ENCODE results near the gene POLD3. TPM values are rescaled to one million over a fixed set of nuclear protein-coding genes. Genes with fewer than 3 reads are reported as not detected.

The POLD3 gene
- total and polyA plus RNA-seq, 4 donors, result 7.6 to 21.1 (median 15.0) TPM

DNA sequence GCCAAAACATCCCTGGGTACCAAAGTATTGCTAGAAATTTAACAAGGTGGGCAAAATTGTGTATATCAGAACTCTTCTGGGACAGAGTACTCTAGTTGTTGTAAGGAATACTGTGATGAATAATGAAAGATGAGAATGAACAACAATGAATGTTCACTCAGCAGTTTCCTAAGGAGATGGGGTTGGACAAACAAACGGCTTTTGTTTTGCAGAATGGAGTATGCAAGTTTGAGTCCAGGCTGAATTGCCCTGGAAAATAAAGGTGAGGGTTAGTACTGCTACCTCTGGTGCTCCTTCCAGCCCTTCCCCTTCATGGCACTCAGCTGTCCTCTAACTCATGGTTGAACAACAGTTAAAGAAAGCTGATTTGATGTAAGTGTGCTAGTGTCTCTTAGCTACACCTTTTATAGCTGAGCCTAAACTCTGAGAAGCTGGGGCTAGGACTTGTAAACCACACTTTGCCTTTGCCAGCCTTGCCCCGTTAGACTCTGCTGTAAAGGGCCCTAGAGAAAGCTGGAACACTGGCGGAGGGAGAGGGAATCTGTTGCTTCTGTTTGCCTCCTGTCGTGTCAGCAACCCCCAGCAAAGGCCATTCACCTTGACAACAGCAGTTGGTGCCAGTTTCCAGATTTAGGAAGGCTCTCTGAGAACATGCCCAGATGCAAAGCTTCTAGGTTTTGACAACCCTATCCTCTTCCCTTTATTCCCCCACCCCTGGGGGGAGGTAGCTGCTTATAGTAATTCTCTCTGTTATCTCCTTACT is 41.2 kb upstream of the POLD3 start:
- Histone ChIP-seq H3K36me3 (ENCODE audit: control insufficient read depth in 4 of 4, insufficient read depth in 4 of 4, low read length in 4 of 4) (no peaks in the 10 kb centered on the region), H3K4me3 (no peak overlapping the region), H3K9ac (ENCODE audit: insufficient read depth in 1 of 2, low read length in 2 of 2) (no peak overlapping the region), H3K27me3 (ENCODE audit: control insufficient read depth in 3 of 3, insufficient read depth in 3 of 3, low read length in 2 of 3) (no peaks in the 10 kb centered on the region), H3K27ac (ENCODE audit: low read depth in 1 of 2, low read length in 1 of 2) (no peak overlapping the region), H3K4me1 (ENCODE audit: control insufficient read depth in 5 of 5, insufficient read depth in 5 of 5, low read length in 5 of 5) (no peaks in the 10 kb centered on the region), H3K9me3 (ENCODE audit: control insufficient read depth in 4 of 4, insufficient read depth in 3 of 4, low read length in 3 of 4) (no peaks in the 10 kb centered on the region)
- TF ChIP-seq, protein P1, sequence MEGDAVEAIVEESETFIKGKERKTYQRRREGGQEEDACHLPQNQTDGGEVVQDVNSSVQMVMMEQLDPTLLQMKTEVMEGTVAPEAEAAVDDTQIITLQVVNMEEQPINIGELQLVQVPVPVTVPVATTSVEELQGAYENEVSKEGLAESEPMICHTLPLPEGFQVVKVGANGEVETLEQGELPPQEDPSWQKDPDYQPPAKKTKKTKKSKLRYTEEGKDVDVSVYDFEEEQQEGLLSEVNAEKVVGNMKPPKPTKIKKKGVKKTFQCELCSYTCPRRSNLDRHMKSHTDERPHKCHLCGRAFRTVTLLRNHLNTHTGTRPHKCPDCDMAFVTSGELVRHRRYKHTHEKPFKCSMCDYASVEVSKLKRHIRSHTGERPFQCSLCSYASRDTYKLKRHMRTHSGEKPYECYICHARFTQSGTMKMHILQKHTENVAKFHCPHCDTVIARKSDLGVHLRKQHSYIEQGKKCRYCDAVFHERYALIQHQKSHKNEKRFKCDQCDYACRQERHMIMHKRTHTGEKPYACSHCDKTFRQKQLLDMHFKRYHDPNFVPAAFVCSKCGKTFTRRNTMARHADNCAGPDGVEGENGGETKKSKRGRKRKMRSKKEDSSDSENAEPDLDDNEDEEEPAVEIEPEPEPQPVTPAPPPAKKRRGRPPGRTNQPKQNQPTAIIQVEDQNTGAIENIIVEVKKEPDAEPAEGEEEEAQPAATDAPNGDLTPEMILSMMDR (IDR thresholded peaks at IDR 0.05; ENCODE audit: control extremely low read depth, extremely low read depth), result no peak
- ATAC-seq (ENCODE audit: insufficient read depth, low FRiP score) (no peak), DNase-seq (no peak)
- 70 to 80% methylated on average over 4 of the region's 4 CpGs for WGBS, 2 donors

DNA sequence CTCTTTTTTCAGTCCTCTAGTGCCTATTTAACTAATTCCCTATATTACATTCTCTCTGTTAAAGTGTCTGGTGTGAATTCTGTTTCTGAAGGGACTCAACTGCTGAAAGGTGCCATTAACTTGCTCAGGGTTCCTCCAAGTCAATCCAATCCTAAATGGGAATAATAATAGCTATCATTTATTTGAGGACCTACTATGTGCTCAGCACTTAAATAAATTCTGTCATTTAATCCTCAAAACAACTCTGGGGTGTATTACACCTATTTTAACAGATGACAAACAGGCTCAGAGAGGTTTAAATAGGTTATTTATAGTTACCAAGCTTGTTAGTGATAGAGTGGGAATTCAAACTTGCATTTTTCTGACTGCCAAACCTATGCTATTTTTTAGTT is 40.6 kb upstream of the POLD3 start:
- Histone ChIP-seq H3K4me1 (ENCODE audit: control insufficient read depth in 5 of 5, insufficient read depth in 5 of 5, low read length in 5 of 5) (no peaks in the 10 kb centered on the region), H3K27me3 (ENCODE audit: control insufficient read depth in 3 of 3, insufficient read depth in 3 of 3, low read length in 2 of 3) (no peaks in the 10 kb centered on the region), H3K36me3 (ENCODE audit: control insufficient read depth in 4 of 4, insufficient read depth in 4 of 4, low read length in 4 of 4) (no peaks in the 10 kb centered on the region), H3K27ac (ENCODE audit: low read depth in 1 of 2, low read length in 1 of 2) (no peak overlapping the region), H3K4me3 (no peak overlapping the region), H3K9me3 (ENCODE audit: control insufficient read depth in 4 of 4, insufficient read depth in 3 of 4, low read length in 3 of 4) (no peaks in the 10 kb centered on the region), H3K9ac (ENCODE audit: insufficient read depth in 1 of 2, low read length in 2 of 2) (no peak overlapping the region)
- TF ChIP-seq, protein P1 (IDR thresholded peaks at IDR 0.05; ENCODE audit: control extremely low read depth, extremely low read depth), result no peak
- no peak for ATAC-seq (ENCODE audit: insufficient read depth, low FRiP score)
- DNase-seq, result no peak

DNA sequence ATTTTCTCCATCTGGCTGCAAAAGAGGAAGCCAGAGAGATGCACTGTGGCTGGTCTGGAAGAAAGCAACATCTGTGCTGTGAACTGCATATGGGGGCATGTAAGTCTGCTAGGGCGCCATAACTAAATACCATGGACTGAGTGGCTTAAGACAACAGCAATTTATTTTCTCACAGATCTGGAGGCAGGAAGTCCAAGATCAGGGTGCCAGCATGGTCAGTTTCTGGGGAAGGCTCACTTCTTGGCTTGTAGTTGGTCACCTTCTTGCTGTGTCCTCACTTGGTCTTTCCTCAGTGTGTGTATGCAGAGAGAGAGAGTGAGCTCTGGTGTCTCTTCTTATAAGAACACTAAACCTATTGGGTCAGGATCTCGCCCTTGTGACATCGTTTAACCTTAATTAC is 34.9 kb upstream of the POLD3 start:
- Histone ChIP-seq H3K4me3 (no peak overlapping the region), H3K4me1 (ENCODE audit: control insufficient read depth in 5 of 5, insufficient read depth in 5 of 5, low read length in 5 of 5) (peaks cover 0 to 2% (median 0%) of the 10 kb centered on the region in 5 donors), H3K27me3 (ENCODE audit: control insufficient read depth in 3 of 3, insufficient read depth in 3 of 3, low read length in 2 of 3) (no peaks in the 10 kb centered on the region), H3K9me3 (ENCODE audit: control insufficient read depth in 4 of 4, insufficient read depth in 3 of 4, low read length in 3 of 4) (peaks cover 0 to 2% (median 0%) of the 10 kb centered on the region in 4 donors), H3K27ac (ENCODE audit: low read depth in 1 of 2, low read length in 1 of 2) (no peak overlapping the region), H3K9ac (ENCODE audit: insufficient read depth in 1 of 2, low read length in 2 of 2) (no peak overlapping the region), H3K36me3 (ENCODE audit: control insufficient read depth in 4 of 4, insufficient read depth in 4 of 4, low read length in 4 of 4) (no peaks in the 10 kb centered on the region)
- TF ChIP-seq, protein P1 (IDR thresholded peaks at IDR 0.05; ENCODE audit: control extremely low read depth, extremely low read depth), result no peak
- ATAC-seq (ENCODE audit: insufficient read depth, low FRiP score) (no peak), DNase-seq (no peak)
- WGBS, 2 donors, result 96 to 97% methylated on average over 3 of the region's 3 CpGs
